ENCODE results near the gene NYAP1. TPM values are rescaled to one million over a fixed set of nuclear protein-coding genes. Genes with fewer than 3 reads are reported as not detected.
A peak's percentile ranks its signal among the peaks of the same experiment; 100 is the strongest.

The NYAP1 gene
- total RNA-seq, 2 experiments from 2014 or later: 0.32 to 0.38 TPM

GRCh38 chr7:100486753-100487446 lies 3.2 kb downstream of the NYAP1 start:
- H3K4me3 Mint-ChIP-seq: no peak overlapping the region
- no peaks in the 10 kb centered on the region for H3K9me3 Mint-ChIP-seq
- CTCF ChIA-PET: interaction anchor here (1.0 to 1.5 kb wide), 2 partner anchors 10 to 61 kb away, joined by 3 read pairs; no protein-coding TSS in a partner anchor
- ATAC-seq: no peak
- POLR2A ChIA-PET: interaction anchor here (0.8 kb wide), 1 partner anchor 37 kb away, joined by 3 read pairs; no protein-coding TSS in a partner anchor
- peaks cover 9% of the 10 kb centered on the region for H3K4me1 Mint-ChIP-seq (ENCODE audit: low read depth)
- H3K27me3 Mint-ChIP-seq: no peaks in the 10 kb centered on the region
- no peak overlapping the region for H3K27ac Mint-ChIP-seq
- TF ChIP-seq CTCF (IDR thresholded peaks at IDR 0.05): no peak
- no peaks in the 10 kb centered on the region for H3K36me3 Mint-ChIP-seq (ENCODE audit: low read depth)
- no peak for DNase-seq
- intact Hi-C loops (cut with micrococcal nuclease): no loop called here

GRCh38 chr7:100488333-100489095 lies 4.8 kb downstream of the NYAP1 start:
- Mint-ChIP-seq H3K9me3 (no peaks in the 10 kb centered on the region), H3K4me3 (no peak overlapping the region), H3K27me3 (no peaks in the 10 kb centered on the region), H3K4me1 (ENCODE audit: low read depth) (peaks cover 7% of the 10 kb centered on the region), H3K36me3 (ENCODE audit: low read depth) (no peaks in the 10 kb centered on the region), H3K27ac (no peak overlapping the region)
- intact Hi-C loops (cut with micrococcal nuclease): no loop called here
- DNase-seq: no peak
- ChIA-PET POLR2A (no interaction called here), CTCF (interaction anchor here (1.5 to 2.4 kb wide), 2 partner anchors 11 to 19 kb away, joined by 3 to 6 read pairs; no protein-coding TSS in a partner anchor)
- ATAC-seq: no peak
- no peak for TF ChIP-seq CTCF (IDR thresholded peaks at IDR 0.05)

DNA sequence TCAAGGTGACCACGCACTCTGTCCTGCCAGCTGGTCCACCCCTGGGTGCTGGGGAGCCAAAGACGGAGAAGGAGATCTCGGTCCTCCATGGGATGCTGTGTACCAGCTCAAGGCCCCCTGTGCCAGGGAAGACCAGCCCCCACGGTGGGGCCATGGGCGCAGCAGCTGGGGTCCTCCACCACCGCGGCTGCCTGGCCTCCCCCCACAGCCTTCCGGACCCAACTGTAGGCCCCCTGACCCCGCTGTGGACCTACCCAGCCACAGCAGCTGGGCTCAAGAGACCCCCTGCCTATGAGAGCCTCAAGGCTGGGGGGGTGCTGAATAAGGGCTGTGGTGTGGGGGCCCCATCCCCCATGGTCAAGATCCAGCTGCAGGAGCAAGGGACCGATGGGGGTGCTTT lies 5.4 kb downstream of the NYAP1 start:
- H3K9me3 Mint-ChIP-seq: no peaks in the 10 kb centered on the region
- no peak overlapping the region for H3K4me3 Mint-ChIP-seq
- H3K27me3 Mint-ChIP-seq: no peaks in the 10 kb centered on the region
- TF ChIP-seq CTCF (IDR thresholded peaks at IDR 0.05): no peak
- POLR2A ChIA-PET: no interaction called here
- DNase-seq (no peak), ATAC-seq (no peak)
- no peaks in the 10 kb centered on the region for H3K36me3 Mint-ChIP-seq (ENCODE audit: low read depth)
- intact Hi-C loops (cut with micrococcal nuclease): no loop called here
- H3K27ac Mint-ChIP-seq: no peak overlapping the region
- H3K4me1 Mint-ChIP-seq (ENCODE audit: low read depth): peaks cover 9% of the 10 kb centered on the region
- CTCF ChIA-PET: interaction anchor here (2.4 kb wide), 1 partner anchor 20 kb away, joined by 6 read pairs; no protein-coding TSS in a partner anchor

- Mint-ChIP-seq H3K4me1 (ENCODE audit: low read depth) (peaks cover 9% of the 10 kb centered on the region), H3K36me3 (ENCODE audit: low read depth) (no peaks in the 10 kb centered on the region), H3K27ac (no peak overlapping the region), H3K9me3 (no peaks in the 10 kb centered on the region), H3K4me3 (no peak overlapping the region), H3K27me3 (no peaks in the 10 kb centered on the region)
- TF ChIP-seq CTCF (IDR thresholded peaks at IDR 0.05): no peak
- ChIA-PET POLR2A (no interaction called here), CTCF (interaction anchor here (0.6 to 2.4 kb wide), 2 partner anchors 21 to 79 kb away, joined by 4 to 6 read pairs; no protein-coding TSS in a partner anchor)
- intact Hi-C loops (cut with micrococcal nuclease): no loop called here
- ATAC-seq (peak; percentile 21), DNase-seq (peak; percentile 69)
Observed at GRCh38 chr7:100489824-100490223, 6.1 kb downstream of the NYAP1 start.
